Gastroesophageal sphincter (tissue), 3 donors: Measurements from ENCODE around the gene AHDC1.

Source experiments
- POLR2A ChIP-seq, 2 donors: fragments of 450-650 bp; IDR thresholded peaks; one replicate each; pipeline ENCODE4 v1.6.1; 2017; ENCODE audit warnings: antibody characterized with exemption in 2 of 2, mild to moderate bottlenecking in 2 of 2, moderate library complexity in 1 of 2
- POLR2AphosphoS5 ChIP-seq: sonication (generic); formaldehyde crosslinking; IDR thresholded peaks from one replicate; pipeline ENCODE4 v1.6.1; 2017; ENCODE audit warnings: antibody characterized with exemption
- TF ChIP-seq, protein P1 (sequence below), 4 experiments: fragments of 200-600 bp in 2 of 4; fragments of 450-650 bp in 2 of 4; sonication (generic) in 1 of 4; IDR thresholded peaks; one replicate each; pipeline ENCODE4 v1.5.1; 2017 to 2019; ENCODE audit warnings: antibody characterized with exemption in 4 of 4, mild to moderate bottlenecking in 2 of 4, moderate library complexity in 2 of 4

DNA sequence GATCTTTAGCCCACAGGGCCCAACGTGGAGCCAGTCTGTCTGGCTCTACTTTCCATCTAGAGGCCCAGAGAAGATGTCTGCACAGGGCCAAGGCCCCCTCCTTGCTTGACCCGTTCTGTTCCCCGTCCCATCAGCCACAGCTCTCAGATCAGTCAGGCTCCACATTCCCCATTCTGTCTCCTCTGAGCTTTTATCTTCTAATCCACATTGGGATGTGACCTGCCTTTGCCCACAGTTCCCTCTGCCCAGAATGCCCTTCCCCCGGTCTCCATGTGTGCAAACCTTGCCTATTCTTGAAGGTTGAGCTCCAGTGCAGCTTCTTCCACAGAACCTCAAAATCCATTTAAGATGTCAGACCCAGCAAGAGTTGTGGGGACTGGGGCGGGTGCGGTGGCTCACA lies 60.7 kb downstream of the AHDC1 start:
- no peak for TF ChIP-seq POLR2A (IDR thresholded peaks at IDR 0.05)
- TF ChIP-seq, protein P1, sequence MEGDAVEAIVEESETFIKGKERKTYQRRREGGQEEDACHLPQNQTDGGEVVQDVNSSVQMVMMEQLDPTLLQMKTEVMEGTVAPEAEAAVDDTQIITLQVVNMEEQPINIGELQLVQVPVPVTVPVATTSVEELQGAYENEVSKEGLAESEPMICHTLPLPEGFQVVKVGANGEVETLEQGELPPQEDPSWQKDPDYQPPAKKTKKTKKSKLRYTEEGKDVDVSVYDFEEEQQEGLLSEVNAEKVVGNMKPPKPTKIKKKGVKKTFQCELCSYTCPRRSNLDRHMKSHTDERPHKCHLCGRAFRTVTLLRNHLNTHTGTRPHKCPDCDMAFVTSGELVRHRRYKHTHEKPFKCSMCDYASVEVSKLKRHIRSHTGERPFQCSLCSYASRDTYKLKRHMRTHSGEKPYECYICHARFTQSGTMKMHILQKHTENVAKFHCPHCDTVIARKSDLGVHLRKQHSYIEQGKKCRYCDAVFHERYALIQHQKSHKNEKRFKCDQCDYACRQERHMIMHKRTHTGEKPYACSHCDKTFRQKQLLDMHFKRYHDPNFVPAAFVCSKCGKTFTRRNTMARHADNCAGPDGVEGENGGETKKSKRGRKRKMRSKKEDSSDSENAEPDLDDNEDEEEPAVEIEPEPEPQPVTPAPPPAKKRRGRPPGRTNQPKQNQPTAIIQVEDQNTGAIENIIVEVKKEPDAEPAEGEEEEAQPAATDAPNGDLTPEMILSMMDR (IDR thresholded peaks at IDR 0.05): no peak
- no peak for TF ChIP-seq POLR2AphosphoS5
